ENCODE results near the gene TTLL11.

DNA sequence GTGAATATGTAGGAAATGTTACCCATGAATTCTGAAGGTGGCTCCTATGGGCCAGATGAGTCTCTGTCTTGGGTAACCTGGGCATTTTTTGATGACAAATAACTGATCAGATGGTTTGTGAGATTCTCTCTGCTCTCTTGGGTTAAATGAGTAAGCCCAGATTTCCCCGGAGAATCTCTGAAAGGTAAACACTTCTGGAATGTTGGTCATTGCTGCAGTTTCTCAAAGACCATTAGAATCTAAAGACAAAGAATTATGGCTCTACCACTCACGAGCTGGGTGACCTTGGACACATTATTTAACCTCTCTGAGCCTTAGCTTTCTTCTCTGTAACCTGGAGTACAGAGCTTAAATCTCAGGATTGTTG is 250.5 kb downstream of the TTLL11 start:
- TF ChIP-seq RXRA (IDR thresholded peaks at IDR 0.05): no peak
- no peak for TF ChIP-seq RAD21 (IDR thresholded peaks at IDR 0.05)
- TF ChIP-seq, protein P1, sequence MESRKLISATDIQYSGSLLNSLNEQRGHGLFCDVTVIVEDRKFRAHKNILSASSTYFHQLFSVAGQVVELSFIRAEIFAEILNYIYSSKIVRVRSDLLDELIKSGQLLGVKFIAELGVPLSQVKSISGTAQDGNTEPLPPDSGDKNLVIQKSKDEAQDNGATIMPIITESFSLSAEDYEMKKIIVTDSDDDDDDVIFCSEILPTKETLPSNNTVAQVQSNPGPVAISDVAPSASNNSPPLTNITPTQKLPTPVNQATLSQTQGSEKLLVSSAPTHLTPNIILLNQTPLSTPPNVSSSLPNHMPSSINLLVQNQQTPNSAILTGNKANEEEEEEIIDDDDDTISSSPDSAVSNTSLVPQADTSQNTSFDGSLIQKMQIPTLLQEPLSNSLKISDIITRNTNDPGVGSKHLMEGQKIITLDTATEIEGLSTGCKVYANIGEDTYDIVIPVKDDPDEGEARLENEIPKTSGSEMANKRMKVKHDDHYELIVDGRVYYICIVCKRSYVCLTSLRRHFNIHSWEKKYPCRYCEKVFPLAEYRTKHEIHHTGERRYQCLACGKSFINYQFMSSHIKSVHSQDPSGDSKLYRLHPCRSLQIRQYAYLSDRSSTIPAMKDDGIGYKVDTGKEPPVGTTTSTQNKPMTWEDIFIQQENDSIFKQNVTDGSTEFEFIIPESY (IDR thresholded peaks at IDR 0.05): no peak
- TF ChIP-seq, protein P2, sequence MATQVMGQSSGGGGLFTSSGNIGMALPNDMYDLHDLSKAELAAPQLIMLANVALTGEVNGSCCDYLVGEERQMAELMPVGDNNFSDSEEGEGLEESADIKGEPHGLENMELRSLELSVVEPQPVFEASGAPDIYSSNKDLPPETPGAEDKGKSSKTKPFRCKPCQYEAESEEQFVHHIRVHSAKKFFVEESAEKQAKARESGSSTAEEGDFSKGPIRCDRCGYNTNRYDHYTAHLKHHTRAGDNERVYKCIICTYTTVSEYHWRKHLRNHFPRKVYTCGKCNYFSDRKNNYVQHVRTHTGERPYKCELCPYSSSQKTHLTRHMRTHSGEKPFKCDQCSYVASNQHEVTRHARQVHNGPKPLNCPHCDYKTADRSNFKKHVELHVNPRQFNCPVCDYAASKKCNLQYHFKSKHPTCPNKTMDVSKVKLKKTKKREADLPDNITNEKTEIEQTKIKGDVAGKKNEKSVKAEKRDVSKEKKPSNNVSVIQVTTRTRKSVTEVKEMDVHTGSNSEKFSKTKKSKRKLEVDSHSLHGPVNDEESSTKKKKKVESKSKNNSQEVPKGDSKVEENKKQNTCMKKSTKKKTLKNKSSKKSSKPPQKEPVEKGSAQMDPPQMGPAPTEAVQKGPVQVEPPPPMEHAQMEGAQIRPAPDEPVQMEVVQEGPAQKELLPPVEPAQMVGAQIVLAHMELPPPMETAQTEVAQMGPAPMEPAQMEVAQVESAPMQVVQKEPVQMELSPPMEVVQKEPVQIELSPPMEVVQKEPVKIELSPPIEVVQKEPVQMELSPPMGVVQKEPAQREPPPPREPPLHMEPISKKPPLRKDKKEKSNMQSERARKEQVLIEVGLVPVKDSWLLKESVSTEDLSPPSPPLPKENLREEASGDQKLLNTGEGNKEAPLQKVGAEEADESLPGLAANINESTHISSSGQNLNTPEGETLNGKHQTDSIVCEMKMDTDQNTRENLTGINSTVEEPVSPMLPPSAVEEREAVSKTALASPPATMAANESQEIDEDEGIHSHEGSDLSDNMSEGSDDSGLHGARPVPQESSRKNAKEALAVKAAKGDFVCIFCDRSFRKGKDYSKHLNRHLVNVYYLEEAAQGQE (IDR thresholded peaks at IDR 0.05): no peak
- no peak for TF ChIP-seq TAF1 (conservative IDR thresholded peaks at IDR 0.05)
- TF ChIP-seq SP1 (IDR thresholded peaks at IDR 0.05): no peak
- TF ChIP-seq, protein P3, sequence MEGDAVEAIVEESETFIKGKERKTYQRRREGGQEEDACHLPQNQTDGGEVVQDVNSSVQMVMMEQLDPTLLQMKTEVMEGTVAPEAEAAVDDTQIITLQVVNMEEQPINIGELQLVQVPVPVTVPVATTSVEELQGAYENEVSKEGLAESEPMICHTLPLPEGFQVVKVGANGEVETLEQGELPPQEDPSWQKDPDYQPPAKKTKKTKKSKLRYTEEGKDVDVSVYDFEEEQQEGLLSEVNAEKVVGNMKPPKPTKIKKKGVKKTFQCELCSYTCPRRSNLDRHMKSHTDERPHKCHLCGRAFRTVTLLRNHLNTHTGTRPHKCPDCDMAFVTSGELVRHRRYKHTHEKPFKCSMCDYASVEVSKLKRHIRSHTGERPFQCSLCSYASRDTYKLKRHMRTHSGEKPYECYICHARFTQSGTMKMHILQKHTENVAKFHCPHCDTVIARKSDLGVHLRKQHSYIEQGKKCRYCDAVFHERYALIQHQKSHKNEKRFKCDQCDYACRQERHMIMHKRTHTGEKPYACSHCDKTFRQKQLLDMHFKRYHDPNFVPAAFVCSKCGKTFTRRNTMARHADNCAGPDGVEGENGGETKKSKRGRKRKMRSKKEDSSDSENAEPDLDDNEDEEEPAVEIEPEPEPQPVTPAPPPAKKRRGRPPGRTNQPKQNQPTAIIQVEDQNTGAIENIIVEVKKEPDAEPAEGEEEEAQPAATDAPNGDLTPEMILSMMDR (IDR thresholded peaks at IDR 0.05; ENCODE audit: low read depth, low read length, missing input control): no peak
- no peak for TF ChIP-seq JUND (IDR thresholded peaks at IDR 0.05)
- TF ChIP-seq, protein P4, sequence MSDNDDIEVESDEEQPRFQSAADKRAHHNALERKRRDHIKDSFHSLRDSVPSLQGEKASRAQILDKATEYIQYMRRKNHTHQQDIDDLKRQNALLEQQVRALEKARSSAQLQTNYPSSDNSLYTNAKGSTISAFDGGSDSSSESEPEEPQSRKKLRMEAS (IDR thresholded peaks at IDR 0.05): no peak
